HG02943 (cell line): ENCODE measurements around the gene NRP2.
A peak's percentile ranks its signal among the peaks of the same experiment; 100 is the strongest.

ENCODE experiments used
- ATAC-seq: cut with Tn5 transposase; IDR thresholded peaks from one replicate; pipeline ENCODE4 v1.9.1; 2021; ENCODE audit warnings: mild to moderate bottlenecking, low read depth, moderate library complexity; ENCODE audit not compliant: unreplicated experiment

NRP2 gene

DNA sequence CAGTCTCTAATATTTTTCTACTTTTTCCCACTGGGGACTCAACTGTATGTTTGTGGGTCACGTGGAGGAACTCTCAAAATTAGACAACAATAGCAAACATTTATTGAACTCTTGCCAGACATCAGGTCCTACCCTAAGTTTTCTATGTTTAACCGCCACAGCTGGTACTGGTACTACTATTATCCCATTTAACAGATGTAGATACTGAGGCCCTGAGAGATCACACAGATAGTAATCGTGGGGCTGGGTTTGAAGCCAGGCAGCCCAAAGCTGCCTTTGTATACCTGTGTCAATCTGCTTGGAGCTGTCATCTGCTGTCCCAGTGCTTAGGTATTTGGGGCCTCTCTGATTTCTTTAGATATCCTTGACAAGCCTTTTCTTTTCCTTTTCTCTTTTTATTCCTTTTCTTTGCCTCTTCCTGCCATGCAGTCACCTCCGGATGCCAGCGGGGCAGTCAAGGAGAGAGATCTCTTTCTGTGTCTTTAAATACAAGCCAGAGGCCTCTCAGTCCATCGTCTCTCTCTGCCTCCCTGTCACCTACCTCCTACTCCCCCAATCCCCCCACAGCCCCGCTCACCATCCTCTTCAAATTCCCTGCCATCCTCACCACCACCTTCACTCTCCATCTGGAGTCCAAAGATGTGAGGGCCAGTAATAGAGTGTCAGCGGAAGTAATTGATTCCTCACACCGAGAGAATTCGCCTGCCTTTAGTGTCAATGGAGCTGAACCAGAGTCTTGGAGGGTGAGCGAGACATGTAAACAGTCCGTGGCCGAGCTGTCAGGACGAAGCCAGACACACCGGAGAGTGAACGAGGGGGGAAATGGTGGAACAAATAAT is 23.4 kb downstream of the NRP2 start:
- no peak for ATAC-seq

DNA sequence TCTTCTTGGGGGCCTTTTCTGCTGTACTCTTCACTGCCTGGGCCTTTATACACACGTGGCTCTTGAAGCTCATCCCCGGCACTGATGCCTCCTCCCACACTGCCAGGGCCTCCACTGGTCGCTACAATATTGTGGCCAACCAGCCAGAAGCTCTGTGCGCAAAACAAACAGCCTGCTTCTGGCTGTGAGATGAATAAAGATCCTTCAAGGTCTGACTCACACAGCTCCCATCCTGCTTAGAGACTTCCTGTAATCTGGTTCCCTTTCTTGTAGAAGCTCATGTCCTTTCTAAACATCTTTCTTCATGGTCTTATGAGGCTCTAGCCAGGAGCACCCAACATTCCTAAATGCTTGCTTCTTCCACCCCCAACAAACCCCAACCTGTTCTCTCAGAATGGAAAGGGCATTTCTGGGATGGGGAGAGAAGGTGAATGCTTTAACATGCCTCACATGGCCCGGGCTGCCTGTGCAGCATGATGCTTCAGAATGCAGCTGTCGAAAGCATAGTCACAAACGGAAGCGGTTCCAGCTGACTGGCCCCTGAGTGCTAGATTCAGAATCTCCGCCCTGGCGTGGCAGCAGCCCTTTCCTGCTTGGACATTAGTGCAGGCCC is 24.6 kb downstream of the NRP2 start:
- ATAC-seq: peak; percentile 96

DNA sequence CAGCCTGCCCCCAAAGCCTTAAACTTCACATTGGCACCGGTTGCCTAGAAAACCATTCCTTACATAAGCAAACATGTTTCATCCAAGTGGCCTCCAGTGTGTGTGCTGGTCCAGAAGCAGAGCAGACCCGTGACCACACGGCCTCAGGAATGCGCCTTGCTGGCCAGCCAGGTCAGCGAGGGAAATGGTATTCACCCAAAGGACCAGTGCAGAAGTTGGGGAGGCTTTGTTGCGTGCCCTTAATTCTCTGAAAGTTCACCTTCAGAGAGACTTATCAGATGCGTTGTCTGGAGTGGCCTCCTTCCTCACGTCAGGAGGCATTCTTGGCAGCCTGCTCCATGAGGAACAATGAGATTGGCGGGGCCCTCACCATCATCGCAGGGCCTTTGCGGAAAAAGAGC is 25.9 kb downstream of the NRP2 start:
- ATAC-seq: no peak

DNA sequence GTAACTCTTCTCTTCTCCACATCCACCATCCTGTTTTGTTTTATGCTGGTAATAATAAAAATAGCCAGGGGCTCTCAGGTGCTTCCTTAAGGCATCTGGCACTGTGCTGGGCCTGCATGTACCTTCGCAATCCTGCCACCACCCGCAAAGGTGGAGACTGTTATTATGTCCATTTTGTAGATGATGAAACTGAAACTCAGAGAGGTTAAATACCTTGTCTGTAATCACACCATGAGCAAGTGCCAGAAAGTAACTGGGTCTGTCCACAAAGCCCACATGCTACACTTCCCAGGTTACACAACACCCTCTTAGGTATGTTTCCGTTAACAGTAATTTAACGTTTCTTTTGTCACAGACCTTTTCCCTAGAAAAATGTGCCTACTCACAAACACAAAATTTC is 27.0 kb downstream of the NRP2 start:
- ATAC-seq: peak; percentile 23

DNA sequence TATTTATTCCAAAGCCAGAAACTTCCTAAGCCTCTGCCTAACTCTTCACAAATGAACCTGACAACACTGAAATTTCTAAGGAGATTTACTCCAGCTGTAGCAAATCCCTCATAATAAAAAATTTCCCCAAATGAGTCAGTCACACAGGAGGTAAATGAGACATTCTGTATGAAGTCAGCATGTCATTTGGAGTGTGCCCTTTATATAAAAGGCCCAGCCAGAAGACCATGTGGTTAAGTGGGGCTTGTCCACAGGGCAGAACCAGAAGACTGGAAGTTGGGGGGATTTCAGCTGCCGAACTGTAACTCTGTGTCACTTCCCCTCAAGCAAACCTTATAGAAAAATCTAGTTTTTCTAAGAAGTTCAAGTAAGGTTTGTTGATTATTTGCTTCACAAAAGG is 30.2 kb downstream of the NRP2 start:
- no peak for ATAC-seq

DNA sequence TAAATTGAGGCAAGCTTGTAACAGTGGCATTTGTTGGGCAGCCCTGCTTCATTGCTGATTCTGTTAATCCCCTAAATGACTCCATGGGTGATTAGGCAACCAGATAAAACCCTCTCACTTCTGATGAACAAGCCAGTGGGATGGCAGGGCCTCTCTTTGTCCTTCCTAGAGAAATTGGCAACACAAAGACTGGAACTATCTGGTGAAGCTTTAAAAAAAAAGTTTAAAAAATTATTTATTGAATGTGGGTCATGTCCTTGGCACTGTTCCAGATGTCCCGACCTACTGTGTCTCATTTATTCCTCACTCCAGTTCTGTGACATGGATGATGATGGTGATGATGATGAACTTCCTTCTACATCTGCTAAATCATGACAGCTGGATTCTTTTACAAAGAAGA is 30.8 kb downstream of the NRP2 start:
- ATAC-seq: no peak

DNA sequence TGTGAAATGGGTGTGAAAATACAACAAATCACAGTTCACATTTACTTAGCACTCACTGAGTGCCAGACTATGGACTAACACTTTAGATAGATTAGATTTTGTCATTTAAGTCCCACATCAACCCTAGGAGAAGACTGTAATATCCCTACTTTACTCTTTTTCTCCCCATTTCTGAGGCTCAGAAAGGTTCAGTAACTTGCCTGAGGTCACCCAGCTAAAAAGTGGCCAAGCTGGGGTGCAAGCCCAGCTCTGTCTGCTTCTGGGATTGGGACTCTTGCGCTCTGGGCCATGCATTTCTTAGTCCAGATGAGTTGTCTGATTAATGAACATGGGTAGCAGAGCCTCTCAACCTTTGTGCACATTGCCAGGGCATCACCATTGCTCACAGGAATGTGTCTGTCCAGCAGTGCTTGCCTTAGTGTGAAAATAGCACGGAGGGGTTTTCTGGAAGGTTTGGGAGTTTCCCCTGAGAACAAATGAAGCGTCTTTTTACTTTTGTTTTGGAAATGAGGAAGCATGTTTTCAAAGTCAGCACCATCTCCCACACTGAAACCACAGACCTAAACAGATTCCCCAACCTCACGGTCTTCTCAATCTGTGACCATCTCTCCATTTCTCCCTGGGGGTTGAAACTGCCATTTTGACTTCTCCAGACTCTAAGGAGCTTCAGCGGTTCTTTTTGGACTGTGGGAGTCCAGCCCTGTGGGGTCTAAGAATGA is 31.9 kb downstream of the NRP2 start:
- ATAC-seq: no peak

DNA sequence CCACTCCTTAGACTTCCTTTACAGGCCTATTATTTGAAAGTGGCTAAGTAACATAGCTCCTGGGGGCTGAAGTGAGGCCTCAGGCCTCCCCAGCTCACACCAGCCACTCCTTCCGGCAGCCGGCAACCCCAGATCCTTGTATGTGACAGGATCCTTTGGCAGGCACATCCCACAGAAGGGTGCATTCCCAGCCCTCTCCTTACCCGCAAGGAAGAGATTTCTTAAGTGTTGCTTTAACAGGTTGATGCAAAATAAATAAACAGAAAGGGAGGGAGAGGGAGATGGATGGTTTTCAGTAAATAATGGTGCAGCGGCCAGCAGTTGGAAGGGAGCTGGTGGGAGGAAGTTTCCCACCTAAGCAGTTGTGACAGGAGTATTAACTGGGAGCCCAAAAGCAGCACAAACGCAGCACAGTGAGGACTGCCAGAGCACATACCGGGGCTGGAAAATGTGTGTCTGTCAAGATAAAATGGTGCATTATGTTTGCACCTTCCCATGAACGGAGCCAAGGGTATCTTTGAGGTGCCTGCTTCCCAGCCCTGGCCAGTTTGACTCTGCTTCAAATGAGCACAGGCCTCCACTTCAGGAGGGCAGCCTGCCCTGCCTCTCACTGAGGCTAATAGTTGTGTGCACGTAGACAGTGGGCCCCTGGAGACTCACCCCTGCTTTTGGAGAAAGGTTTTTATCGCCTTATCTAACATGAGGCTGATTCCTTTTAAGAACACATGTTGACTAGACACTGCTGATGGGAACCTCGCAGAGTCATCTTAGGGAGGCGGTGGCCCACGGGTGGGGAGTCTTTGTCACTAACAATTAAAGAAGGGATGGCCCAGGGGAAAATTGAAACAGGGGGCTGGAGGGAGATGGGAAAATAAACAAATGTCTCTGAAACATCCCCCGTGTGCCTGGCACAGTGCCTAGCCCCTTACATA is 32.8 kb downstream of the NRP2 start:
- ATAC-seq: no peak

DNA sequence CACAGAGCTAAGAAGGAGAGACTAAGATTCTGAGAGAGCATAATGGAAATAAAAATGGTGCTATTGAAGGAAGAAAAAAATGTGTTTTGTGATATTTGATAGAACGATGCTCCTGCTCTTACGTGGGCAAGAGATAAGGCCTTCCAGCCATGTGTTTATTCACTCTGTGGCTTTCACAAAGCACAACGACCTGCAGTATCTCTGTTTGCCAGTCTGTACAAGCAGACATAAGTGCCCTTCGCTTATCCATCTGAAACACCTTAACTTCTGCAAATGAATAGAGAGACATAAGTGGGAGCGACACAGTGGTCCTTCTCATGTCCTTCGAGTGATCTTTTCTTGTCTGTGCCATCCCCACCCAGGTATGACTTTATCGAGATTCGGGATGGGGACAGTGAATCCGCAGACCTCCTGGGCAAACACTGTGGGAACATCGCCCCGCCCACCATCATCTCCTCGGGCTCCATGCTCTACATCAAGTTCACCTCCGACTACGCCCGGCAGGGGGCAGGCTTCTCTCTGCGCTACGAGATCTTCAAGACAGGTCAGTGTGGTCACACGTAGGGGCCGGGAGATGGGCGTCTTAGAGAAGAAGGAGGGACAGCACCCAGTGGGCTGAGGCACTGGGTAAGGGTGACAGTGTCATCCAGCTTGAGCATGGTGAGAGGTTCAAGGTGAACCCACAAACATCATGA is 33.7 kb downstream of the NRP2 start:
- ATAC-seq: no peak

DNA sequence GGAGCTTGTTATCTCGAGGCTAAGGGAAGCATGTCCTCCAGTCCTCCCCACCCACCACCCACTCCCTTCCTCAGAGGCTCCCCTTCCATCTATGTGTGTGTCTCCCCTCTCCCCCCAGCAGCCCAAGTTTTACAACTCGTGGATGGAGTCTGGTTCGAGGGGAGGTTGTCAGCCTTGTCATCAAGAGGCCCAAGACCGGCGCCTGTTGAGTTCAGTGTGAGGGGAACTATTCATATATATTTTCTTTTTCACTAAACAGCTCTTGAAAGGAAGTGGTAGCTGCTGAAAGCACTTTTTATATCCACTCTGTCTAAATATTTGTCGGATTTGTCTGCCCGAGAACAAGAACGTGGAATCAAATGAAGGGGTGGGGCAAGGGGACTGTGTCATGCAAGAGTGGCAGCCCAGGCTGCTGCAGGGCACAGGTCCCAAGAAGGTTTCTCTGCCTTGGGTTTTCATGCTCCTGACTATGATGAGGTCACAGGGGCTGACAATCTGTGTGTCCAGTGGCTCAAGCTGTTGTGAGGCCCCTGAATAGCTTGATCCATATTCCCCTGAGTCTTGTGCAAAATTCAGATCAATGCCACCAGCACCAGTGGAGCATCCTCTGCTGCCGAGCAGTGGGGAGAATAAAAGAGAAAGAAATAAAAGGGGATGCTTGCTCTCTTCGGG is 35.0 kb downstream of the NRP2 start:
- no peak for ATAC-seq

DNA sequence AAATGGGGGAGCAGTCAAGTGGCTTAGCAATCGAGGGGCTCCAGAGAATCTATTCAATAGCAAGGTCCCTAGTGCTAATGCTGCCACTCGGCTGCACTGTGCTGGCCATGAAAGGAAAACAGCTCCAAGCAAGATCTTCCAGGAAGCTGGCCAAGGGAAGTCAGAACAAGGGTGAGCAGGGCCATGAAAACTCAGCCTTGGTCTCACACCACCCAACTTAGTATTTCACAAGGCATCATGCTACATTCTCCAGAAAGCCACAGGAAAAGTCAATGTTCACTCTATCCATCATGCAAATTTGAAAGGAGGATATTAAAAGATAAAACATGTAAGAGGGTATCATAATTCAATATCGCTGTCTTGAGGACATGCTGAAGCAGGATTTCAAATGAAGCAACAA is 35.7 kb downstream of the NRP2 start:
- ATAC-seq: no peak

DNA sequence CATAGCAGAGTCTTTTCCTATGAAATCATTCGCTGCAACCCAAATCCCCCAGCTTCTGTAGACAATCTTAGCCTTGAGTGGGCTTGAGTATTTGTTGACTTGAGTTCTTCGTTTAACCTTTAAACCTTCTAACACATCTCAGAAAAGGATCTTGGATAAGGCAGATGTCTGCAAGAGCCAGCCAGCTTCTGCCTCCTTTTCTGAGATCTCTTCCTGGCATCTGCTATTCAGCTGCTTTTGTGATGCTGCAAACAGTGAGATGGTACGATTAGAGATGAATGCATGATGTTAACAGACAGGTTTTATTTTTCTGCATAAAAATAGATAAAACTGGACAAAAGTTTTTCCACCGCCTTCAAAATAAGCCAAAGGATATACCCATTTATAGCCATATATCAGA is 37.5 kb downstream of the NRP2 start:
- ATAC-seq: no peak

DNA sequence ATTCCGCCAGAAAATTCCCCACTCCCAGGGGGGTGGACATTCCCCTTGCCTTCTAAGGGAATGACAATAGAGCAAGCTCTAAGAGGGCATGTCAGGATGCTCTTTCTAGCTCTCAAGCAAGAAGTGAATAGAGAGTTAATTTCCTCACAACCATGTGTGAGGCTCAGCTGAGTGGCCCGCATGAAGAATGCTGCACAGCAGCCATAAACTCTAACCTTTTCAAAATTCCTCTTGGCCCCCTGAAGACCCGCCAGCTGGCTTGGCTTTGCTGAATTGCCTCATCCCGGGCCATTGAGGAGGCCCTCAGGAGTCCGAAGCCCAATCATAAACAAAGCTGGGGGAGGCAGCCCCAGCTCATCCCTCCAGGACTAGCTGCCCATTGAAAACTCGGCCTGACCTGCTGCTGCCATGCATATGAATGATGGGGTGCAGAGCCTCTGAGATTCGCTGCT is 38.2 kb downstream of the NRP2 start:
- no peak for ATAC-seq

DNA sequence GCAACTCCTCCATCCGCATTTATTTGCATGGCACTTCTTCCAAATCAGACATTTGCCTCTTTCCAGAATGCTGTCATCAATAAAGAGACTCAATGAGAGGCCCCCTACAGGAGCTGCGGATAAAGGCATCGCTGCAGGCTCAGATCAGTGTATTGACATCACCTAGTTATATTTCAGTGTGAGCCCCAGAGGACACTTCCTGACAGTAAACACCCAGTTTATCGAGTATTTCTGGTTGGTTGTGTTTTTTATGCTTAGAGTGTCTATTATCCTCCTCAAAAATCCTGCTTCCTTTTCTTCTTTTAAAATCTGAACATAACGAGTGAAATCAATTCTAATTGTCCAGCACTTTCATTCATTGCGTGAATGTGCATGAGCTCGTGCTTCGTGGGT is 38.8 kb downstream of the NRP2 start:
- no peak for ATAC-seq

DNA sequence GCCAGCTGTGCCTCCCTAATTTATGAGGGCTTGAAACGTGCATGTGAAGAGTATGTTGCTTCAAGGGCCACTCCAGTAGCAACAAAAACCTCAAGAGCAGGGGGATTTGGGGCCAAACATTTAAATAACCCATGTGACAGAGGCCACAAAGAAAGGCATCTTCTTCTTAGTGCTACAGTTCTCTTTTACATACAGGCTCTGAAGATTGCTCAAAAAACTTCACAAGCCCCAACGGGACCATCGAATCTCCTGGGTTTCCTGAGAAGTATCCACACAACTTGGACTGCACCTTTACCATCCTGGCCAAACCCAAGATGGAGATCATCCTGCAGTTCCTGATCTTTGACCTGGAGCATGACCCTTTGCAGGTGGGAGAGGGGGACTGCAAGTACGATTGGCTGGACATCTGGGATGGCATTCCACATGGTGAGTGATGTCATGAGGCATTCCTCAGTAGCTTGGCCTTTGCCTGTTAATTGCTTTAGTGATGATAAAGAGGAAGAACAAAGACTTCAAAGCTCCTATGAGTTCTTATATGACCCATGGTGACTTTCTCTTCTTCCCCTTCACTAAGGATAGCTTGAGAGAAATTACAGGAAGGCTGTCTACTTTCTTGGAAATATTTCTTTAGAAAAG is 40.1 kb downstream of the NRP2 start:
- no peak for ATAC-seq

DNA sequence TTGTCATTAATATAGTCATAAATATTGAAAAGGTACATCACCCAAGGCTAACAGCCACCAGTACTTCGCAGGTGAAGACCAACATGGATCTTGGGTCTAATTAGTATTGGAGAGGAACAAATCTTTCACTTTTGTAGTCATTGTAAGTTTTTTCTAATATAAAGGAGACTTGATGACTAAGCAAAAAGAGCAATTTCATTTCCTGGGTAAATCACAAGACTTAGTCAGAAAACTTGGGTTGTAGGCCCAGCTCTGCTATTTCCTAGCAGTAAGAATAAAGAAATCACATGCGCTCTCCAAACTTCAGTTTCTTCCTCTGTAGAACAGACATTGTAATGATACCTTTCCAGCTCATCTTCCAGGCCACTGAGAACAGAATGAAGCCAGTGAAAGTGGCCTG is 40.9 kb downstream of the NRP2 start:
- ATAC-seq: no peak

DNA sequence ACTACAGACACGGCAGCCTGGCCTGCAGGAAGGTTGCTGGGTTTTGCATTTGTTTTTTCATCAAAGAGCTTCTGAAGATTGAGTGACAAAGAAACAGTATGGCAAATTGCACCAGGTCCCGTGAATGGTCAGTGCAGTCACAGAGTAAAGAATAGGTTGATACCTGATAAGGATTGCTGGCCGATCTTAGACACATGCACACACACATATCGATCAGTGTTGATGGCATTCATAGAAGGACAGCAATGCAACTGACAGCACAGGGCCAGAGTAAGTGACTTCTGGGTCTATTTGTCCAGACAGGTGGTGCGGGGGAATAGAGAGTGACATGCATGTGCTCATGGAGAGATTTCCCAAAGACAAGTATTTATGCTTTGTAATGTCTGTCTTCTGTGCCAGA is 42.8 kb downstream of the NRP2 start:
- ATAC-seq: no peak

DNA sequence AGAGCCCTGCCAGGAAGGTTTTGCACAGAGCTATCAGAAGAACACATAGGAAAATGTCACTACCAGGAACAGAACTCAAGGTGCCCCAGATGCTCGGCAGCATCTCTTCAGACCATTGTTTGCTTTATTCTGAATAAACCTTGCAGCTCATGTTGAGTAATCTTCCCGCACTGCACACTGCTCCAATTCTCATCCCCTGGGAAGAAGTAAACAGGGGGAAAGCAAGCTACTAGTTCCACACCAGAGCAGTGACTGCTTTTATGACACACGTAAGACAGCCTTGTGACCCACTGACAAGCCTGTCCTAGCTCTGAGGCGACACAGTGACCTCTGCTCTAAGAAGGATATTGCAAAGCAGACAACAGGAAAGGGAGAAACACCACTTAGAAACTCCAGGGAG is 44.2 kb downstream of the NRP2 start:
- ATAC-seq: no peak

DNA sequence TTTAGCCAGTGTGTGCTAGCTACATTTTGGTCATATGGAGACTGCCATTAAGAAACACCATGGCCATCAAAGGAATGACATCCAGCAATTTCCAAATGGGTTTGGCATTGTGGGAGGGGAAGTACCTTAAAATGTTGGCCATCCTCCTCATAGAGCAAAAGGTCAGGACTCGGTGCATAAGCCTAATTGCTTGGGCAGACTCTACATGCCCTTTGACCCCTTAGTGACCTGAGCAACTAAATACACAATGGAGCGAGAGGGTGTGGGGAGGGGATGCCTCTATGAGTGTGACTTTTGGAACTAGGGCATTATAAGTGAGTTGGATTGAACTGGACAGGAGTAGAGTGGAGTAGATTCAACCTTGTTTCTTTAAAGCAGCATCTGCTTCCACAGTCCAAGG is 44.9 kb downstream of the NRP2 start:
- no peak for ATAC-seq
